ENCODE measurements around the gene ZNF750. TPM values are rescaled to one million over a fixed set of nuclear protein-coding genes. Genes with fewer than 3 reads are reported as not detected.

ZNF750 gene
- total RNA-seq, 1 donor from 2014 or later, result 7.6 TPM

DNA sequence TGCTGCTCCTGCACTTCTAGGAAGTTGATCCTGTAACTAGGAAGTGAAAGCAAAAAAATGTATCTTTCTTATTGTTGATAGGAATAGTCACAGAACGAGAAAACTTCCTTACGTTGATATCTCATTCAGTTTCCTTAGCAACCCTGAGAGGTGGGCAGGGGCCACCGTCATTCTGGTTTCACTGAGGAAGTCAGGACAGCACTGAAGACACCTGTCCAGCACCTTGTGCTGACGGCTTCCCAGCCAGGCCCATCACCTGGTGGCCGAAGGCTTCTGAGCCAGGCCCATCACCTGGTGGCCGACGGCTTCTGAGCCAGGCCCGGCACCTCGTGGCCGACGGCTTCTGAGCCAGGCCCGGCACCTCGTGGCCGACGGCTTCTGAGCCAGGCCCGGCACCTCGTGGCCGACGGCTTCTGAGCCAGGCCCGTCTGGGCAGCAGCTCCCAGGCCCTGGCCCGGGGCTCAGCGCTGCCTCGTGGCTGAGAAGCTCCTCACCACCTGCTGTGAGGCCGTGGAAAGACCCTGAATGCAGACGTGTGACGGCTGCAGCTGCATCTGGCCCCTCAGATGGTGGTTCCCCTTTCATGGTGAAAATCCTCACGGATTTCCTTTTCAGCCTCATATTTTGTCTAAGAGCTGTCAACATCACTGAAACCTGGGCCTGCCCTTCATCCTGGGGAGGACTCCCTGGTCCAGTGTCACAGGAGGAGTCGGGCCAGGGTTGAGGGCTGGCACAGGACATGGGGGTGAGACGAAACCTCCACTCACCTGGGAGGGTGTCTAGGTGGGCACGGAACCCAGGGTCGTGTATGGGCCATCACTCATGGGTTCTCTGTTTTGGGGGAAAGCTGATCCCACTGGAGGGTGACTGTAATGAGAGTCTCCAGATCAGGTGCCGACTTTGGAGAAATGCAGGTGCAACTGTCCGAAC lies 33.0 kb upstream of the ZNF750 start:
- no peak for DNase-seq

DNA sequence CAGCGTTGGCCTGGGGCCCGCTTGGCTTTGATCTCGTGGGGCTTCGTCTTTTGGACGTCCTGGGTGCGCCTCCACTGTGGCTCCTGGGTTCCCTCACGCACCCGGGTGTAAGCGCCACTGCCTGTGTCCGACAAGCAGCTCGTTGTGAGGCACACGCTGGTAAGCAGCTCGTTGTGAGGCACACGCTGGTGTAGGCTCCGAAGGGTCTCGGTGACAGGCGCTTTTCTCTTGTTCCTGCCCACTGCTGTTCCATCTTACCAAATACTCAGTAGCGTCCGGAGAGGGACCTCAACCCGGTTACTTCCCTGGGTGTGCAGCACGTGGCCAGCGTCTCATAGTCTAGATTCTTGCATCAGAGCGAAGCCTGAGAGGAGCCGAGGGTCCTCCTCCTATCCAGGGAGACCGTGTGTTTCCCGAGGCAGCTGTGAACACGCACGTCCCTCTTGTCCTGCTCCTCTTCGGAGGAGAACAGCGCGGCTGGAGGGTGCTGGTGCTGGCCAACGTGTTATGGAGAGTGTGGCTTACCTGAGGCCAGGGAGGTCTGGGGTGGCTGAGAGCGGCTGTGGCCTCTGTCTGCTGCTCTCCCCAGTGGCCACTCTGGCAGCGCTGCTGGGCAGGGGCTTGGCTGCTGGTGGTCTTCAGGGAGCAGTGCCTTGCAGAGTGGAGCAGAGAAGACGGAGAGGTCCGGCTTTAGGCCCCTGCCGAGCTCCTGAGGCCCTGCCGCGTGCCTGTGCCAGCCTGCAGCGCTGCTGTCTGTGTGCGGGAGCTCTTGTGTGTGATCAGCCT lies 32.1 kb upstream of the ZNF750 start:
- DNase-seq, result no peak

DNA sequence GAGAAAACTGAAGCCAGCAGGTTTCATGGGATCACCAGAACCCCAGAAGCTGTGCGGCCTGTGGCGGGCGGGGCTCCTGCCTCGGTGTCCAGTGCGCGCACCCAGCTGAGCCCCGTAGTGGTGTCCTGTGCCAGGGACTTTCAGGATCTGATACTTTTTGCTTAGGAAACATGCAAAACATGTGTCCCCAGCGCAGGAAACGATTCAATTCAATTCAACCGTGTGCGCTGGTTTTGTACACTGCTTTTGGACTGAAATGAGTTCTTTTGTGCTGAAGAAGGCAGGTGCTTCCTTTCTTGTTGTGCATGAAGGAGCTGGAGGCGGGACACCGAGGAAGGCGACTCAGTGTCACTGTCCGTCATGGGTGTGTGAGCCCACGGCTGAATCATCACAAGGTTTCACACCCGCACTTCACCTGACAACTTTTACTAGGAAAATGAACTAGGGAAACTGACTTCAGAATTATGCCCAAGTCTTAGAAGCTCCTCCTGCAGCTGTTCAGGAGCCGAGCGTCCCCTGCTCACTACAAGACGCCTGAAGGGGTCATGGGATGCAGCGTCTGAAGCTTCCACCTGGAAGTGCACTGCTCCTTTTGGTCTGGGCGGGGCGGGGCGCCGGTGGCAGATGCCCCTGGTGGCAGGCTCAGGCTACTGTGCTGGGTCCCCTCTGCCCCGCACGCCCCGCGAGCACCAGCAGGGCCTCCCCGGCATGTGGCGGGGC lies 31.4 kb upstream of the ZNF750 start:
- no peak for DNase-seq

DNA sequence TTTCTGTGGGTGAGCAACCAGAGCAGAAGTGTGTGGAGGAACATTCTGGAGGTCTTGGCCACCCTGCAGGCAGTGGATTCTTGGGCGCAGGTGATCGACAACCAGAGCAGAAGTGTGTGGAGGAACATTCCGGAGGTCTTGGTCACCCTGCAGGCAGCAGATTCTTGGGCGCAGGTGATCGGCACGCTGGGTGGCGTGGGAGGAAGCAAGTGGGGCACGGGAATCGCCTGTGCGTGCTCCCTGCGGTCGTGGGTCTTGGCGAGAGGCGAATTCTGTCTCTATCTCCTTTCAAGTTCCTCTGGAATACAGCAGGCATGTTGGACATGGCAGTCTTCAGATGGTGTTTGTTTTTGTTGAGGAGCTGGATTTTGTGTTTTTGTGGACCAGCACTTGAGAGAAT lies 30.7 kb upstream of the ZNF750 start:
- DNase-seq, result no peak

DNA sequence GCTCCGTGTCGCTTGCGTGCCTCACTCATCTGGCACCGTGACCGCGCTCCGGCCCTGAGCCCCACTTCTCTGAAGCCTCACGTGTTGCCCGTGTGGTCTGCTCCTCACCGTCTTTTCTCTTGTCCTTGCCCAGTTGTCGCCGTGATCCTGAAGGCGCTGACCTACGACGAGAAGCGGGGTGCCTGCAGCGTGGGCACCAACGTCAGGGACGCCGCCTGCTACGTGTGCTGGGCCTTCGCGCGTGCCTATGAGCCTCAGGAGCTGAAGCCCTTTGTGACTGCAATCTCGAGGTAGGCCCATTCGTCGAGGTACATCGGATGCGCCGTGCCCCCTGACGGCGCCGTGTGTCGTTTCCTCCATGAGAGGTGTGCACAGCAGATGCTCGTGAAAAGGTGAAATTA lies 30.3 kb upstream of the ZNF750 start:
- no peak for DNase-seq

DNA sequence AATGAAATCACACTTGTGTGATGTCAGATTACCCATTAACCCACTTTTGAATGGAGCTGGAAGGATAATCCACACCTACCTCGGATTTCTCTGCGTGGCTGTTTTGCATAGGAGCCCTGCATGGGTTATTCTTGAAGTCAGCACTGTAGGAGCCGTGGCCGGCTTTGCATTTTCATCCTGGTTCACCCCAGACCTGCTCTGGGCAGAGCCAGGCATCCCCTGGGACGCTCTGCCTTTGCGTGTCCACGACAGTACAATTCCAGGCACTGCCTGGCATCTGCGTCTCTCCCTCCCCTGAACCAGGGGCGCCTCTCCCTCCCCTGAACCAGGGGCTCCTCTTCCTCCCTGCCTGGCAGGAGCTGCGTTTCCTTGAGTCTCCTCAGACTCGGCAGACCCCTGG lies 29.7 kb upstream of the ZNF750 start:
- no peak for DNase-seq

DNA sequence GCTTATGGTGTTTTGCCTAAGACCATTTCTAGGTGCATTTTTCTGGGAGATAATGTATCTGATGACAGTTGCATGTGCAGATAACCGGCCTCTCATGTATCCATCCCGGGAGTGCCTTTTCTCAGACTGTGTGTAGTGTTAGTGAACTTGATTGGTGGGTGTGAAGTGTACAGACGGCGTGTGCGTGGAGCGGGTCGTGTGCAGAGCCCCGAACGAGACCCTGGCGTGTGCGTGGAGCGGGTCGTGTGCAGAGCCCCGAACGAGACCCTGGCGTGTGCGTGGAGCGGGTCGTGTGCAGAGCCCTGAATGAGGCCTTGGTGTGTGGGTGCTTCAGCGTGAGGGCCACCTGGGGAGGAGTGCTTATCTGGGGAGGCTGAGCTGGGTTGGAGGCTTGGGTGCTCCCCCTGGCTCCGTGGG lies 28.9 kb upstream of the ZNF750 start:
- DNase-seq, result no peak

DNA sequence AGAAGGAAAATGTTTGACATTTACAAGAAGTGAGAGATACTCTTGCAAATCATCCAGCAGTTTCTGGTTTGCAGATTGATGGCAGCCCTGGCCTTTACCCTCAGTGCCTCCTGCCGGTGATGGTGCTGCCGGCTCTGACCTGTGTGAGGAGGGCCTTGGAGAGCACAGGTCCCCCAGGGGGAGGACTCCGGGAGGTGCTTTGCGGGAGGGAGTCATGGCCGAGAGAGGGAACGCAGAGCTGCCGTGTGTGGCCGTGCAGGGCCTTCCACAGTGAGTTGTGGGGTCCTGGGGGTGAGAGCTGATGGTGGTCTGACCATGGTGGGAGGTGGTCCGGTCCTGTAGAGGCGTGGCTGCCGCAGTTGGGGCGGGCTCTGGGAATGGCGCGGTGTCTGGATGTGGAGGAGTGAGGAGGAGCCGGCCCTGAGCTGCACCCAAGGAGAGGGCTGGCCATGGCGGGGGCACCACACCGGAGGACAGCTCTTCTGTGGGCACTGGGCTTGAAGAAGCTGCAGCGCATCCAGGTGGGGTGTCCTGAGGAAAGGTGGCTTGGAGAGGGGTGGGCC lies 28.0 kb upstream of the ZNF750 start:
- no peak for DNase-seq

DNA sequence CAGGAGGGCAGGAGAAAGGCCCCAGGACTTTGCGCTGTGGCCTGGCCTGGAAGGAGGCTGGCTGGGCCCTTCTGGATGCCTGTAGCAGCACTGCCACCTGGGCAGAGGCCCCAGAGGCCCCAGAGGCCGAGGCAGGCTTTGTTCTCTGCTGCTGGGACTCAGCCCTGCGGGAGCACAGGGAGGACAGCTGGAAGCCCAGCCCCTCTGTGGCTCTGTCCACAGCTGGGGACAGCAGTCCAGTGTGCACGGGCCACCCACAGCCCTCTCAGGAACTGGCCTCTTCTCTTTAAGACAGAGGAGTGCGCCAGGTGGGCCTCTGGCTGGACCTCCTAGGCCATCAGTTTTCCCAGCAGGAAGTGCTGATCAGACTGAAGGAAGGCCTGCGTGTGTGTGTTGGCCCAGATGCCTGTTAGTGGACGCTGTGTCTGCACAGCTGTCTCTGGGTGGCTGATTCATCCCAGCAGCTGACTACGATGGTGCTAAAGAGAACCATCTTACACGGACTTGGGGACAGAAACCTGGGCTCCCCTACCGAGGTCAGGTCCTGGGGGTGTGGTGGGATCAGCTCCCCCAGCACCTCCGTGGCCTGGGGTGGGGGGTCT lies 26.9 kb upstream of the ZNF750 start:
- peak; percentile 93 for DNase-seq

DNA sequence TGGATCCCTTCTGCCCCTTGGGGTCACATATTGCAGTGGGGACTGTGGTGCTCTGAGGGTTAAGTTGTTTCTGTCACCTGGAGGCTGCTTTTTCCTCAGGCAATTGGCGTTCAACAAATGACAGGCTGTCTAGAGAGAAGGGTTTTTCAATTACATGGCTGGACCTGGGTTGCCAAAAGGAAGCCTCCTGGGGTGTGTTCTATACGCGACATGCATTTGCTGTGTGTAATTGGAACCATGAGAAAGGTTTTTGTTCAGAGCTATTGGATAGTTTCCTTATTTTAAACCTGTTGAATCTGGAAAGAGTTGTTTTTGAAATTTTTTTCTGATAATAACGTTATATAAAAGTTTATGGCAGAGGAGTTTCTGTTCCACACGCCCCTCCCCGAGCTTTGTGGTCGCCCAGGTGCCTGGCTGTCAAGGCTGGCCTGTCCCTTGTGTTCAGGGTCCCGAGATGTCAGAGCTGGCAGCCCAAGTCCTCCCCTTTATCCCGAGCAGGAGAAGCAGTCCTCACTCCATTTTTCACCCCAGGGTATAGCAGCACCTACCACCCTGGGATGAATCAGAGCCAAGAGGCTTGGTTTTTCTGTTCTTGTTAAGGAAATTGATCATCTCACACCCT lies 26.1 kb upstream of the ZNF750 start:
- DNase-seq, result peak; percentile 64

DNA sequence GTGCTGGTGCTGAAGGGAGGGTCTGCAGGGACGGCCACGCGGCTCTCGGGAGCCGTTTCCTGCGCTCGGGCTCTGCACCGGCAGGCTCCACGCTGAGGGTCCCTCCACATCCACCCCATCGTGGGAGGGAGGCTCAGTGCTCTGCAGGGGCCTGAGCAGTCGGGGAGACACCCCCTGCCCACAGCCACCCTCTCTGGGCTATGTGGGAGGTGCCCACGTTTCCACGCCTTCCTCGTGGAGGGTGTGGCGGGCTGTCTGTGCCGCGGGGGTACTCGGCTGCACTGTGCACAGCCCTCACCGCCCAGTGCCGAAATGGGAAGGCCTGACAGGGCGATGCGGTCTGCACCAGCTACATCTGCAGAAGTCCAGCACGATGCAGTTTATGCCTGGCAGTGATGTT lies 25.5 kb upstream of the ZNF750 start:
- no peak for DNase-seq

DNA sequence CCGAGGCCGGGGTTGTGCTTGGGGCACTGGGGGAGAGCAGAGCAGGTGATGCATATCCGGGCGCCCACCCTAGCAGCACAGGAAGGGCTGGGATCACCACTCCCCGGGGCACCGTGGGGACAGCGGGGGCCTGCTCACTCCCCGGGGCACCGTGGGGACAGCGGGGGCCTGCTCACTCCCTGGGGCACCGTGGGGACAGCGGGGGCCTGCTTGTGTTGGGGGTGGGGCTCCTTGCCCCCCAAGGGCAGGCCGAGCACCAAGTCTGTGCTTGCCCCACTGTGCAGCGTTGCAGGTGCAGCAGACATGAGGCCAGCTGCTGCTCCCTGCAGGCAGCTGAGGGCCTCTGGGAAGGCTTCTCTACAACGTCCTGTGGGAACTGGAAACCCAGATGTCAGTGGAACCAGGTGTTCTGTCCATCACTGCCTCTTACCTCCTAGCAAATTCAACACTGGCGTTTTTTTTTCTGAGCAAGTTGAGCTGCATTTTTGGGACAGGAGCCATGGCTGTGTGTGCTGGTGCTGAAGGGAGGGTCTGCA lies 25.0 kb upstream of the ZNF750 start:
- peak; percentile 64 for DNase-seq

DNA sequence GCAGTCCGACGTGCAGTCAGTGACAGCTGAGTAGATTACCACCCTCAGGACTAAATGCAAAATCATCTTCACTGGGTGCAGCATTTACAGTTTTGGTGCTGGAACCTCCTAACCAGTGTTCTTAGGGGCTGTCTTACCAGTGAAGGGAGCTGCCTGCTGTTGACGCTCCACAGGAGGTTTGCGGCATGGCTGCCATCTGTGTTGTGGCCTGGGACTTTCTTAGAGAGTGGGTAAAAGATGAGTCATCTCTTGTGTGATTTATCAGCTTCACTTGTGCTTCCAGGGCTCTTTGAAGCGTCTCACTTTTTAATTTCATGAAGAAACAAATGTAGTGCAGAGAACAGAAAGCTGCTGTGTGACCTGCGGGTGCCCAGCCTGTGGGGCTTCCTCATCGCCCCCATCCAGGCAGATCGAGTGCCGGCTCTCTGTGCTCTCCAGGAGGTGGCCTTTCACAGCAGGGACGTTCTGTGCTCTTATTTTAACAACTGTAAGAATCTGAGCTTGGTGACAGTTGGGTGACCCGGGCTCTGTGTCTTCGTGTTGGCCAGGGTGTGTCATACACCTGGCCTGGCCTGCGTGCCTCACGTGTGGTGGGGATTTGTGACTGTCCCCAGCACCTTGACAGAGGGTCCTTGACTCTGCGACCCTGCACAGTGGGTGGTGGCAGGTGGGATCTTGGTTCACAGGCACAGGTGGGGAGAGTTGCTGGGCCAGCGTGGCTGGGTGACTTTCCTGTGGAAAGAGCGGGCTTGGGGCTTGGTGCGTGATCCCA lies 24.3 kb upstream of the ZNF750 start:
- DNase-seq, result no peak

DNA sequence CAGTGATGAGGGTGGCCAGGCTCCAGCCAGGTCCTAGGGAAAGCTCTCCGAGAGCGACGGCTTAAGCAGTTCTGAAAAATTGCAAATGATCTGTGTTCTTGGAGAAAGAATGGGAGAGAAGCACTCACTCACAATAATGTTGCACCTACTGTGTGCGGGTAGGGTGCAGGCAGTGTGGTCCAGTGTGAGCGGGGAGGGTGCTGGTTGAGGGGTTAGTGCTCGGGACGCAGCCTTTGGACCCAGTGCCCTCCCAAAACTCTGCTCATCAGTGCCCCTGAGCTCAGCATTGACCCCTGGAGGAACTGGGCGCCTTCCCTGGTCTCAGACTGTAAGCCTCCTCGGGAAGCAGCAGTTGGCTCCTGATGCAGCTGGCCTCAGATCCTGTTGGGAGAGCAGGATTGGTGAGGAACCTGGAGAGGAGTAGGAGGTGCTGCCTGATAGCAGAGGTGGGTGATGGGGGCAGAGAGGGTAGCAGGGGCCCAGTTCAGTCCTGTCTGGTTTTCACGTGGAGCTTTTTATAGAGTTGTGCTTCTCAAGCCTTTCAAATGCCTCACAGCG lies 23.6 kb upstream of the ZNF750 start:
- no peak for DNase-seq

DNA sequence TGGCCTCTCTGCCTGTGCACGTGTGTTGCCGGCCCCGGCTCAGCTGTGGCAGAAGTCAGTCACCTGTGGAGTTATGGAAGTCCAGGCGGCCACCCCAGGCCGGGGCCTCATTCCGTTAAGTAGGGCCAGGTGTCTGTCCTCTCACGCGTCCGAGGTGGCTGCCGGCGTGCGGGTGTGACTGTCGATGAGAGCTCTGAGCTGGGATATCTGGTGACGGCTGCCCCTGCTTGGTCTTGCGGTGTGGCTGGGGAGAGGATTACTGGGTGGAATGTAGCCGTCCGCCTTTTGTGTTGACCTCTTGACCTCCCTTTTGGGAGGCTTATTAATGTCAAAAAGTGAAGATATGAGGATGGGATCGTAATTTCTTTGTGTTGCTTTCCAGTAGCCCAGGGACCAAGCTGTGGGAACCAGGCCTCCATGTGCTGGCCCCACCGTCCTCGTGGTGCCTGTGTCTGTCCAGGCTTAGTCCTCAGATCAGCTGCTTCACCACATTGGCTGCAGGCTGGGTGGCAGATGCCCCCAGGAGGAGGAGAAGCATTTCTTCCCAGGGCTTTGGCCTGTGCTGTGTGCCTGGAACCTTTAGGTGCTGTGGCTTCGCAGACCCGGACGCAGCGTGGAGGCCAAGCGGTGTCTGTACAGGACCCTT lies 23.0 kb upstream of the ZNF750 start:
- no peak for DNase-seq

DNA sequence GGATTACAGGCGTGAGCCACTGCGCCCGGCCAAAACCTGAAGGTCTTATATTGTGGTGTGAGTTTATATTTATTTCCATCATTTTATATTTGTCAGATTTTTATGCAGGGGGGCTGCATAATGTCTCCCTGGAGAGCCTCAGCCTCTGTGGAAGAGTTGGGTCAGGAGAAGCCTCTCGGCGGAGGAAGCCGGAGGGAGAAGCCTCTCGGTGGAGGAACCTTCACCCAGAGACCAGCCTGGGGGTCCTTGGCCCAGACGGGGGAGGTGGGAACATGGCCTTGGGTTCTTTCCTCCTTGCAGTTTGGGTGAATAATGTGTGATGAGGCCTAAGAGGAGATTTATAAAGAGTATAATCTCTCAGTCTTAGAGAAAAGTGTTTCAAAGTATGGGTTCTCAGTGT lies 22.4 kb upstream of the ZNF750 start:
- no peak for DNase-seq

DNA sequence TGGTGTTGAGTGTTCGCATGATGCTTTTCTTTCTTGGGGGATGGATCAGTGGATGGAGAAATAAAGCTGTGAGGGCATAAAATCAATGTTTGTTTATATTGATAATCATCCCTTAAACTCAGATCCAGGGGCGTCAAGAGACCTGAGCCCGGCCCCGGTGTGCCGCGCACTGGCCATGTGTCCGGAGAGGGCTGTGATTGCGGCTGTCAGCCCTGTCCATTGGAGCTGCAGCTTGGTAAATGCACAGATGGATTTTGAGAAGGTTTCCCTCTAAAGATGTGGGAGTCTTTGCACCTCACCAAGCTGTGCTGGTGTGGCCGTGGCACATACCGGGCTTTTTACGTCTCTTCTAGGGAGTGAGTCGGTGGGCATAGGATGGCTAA lies 21.6 kb upstream of the ZNF750 start:
- DNase-seq, result no peak

DNA sequence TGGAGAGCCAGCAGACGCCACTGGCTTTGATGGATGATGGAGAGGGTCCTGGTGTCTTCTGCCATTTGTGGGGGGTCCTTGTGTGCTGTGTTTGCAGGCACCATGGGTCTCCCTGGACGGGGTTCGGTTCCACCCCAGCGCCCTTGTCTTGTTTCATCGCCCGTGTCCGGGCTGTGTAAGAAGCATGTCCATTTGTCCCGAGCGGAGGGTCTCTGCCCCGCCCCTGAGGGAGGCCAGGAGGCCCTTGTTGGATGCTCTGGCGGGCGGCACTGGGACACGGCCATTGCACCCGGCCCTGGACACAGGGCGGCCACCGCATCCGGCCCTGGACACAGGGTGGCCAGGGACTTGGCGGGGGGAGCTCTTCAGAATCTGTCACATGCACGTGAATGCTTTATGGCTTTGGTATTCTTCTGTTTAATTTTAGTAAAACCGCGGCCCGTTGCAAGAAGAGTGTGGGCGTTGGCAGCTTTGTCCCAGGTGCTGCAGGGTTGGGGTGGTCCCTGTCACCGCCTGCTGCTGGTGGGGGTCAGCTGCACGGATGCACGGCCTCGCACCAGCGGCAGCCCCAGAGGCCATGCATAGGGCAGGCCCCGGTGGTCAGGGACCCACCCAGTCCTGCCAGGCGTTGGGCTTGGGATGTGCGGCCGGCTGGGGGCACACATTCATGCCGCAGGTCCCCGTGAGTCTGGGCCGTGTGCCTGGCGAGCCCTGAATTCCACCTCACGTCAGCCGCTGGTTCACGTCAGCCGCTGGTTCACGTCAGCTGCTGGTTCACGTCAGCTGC lies 21.0 kb upstream of the ZNF750 start:
- no peak for DNase-seq

Data from tongue (tissue), 2 donors.